ENCODE measurements around the gene TRMT2A.

DNA sequence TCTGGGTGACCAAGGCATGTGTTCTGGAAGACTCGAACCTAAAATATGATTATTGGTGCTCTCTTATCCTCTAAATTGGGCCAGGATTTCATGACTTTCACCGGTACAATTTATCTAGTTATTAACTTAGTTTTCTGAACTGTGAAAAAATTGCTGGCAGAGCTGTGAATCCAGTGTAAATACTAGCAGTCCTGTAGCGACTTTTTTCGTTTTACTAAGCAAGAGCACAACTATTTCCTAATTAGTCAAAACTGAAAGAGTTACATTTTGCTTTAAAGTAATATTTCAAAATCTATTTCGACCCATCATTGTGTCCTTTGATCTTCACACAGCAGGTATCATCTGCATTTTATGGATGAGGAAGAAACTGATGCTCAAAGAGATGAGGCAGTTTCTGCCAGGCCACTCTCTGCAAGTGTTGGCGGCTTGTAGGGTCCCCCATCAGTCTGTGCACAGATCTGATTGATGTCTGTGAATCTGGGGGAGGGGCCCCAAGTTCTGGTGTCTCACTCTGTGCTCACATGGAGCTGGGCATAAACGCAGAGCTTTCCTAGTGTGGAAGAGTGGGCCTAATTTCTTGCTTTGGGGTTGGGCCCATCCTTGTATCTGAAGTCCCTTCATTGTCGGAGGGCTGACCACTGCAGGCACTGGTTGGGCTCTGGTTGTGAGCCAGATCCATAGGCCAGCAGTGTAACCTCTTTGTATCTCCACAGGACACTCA lies 1.4 kb upstream of the TRMT2A start:
- TF ChIP-seq, protein P1, sequence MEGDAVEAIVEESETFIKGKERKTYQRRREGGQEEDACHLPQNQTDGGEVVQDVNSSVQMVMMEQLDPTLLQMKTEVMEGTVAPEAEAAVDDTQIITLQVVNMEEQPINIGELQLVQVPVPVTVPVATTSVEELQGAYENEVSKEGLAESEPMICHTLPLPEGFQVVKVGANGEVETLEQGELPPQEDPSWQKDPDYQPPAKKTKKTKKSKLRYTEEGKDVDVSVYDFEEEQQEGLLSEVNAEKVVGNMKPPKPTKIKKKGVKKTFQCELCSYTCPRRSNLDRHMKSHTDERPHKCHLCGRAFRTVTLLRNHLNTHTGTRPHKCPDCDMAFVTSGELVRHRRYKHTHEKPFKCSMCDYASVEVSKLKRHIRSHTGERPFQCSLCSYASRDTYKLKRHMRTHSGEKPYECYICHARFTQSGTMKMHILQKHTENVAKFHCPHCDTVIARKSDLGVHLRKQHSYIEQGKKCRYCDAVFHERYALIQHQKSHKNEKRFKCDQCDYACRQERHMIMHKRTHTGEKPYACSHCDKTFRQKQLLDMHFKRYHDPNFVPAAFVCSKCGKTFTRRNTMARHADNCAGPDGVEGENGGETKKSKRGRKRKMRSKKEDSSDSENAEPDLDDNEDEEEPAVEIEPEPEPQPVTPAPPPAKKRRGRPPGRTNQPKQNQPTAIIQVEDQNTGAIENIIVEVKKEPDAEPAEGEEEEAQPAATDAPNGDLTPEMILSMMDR (IDR thresholded peaks at IDR 0.05; ENCODE audit: insufficient read depth, low read length, poor library complexity, severe bottlenecking): no peak
- TF ChIP-seq EZH2phosphoT487 (conservative IDR thresholded peaks at IDR 0.05; ENCODE audit: low read length): no peak

All from SU-DHL-6 (cell line).